Stomach smooth muscle (tissue), 2 donors: Measurements from ENCODE around the gene HDGFL2.
"Not testable (repeated sequence)": the region's sequence is repeated elsewhere in the genome, so short reads cannot be mapped to it uniquely, and the experiment has no call there.

ENCODE experiments used
- H3K27ac ChIP-seq: one replicate; pipeline ENCODE4 v1.7.0; 2013; ENCODE audit warnings: mild to moderate bottlenecking, low read length, inconsistent platforms
- H3K27me3 ChIP-seq, 2 donors: one replicate each; pipeline ENCODE4 v1.7.0; 2013; ENCODE audit warnings: low read length in 2 of 2; ENCODE audit not compliant: insufficient read depth in 2 of 2, control insufficient read depth in 1 of 2
- H3K36me3 ChIP-seq, 2 donors: one replicate each; pipeline ENCODE4 v1.7.0; 2013; ENCODE audit warnings: low read length in 2 of 2; ENCODE audit not compliant: control insufficient read depth in 2 of 2, insufficient read depth in 2 of 2
- H3K4me1 ChIP-seq: one replicate; pipeline ENCODE4 v1.7.0; 2013; ENCODE audit warnings: low read length; ENCODE audit not compliant: control insufficient read depth, insufficient read depth
- H3K4me3 ChIP-seq, 2 donors: one replicate each; pipeline ENCODE4 v1.7.0; 2013; ENCODE audit warnings: low read length in 2 of 2
- H3K9ac ChIP-seq, 2 donors: one replicate each; pipeline ENCODE4 v1.7.0; 2013; ENCODE audit warnings: low read length in 2 of 2, mild to moderate bottlenecking in 1 of 2
- H3K9me3 ChIP-seq, 2 donors: one replicate each; pipeline ENCODE4 v1.7.0; 2013; ENCODE audit warnings: low read length in 2 of 2; ENCODE audit not compliant: control insufficient read depth in 2 of 2
- donor health status: healthy.
- donor health status: Pancreatic carcinoma.

The HDGFL2 gene

DNA sequence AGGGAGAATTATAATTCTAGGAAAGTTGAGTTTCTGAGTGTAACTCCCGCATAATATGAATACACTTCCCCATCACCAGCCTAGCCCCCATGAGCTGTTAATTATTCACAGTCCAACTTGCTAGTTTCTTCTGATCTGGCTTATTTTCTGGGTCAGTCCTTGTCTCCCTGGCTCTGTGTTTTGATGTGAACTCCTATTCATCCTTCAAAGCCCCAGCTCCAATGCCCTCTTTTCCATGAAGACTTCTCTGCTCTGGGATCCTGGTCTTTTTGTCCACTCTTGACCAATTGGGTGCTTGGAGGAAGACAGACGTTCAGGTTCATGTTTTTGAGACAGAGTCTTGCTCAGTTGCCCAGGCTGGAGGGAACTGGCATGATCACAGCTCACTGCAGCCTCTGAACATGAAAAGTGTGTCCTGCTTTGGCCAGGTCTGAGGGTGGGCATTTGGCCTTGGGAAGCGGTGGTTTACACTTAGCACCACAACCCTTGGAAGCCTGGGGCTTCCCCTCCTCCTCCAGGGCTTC is 67.1 kb downstream of the HDGFL2 start:
- no peak overlapping the region for H3K9ac ChIP-seq

GRCh38 chr19:4539693-4540581 is 67.8 kb downstream of the HDGFL2 start, which contains the start of gene LRG1:
TSS of gene LRG1 (minus strand) at chr19:4540036. CDS start at chr19:4540013, 23 bp downstream.
- Histone ChIP-seq H3K27ac (no peak within 1 kb of the TSS), H3K4me3 (no peak within 1 kb of the TSS), H3K9ac (no peak within 1 kb of the TSS), H3K9me3 (peaks cover 0 to 2% of the 10 kb centered on the region in 2 donors), H3K36me3 (no peaks in the 10 kb centered on the region), H3K4me1 (peaks cover 4% of the 10 kb centered on the region), H3K27me3 (no peaks in the 10 kb centered on the region)

More for the DNA sequence above, 67.1 kb downstream of the HDGFL2 start:
- Histone ChIP-seq H3K27me3 (no peaks in the 10 kb centered on the region), H3K9me3 (peaks cover 0 to 2% of the 10 kb centered on the region in 2 donors), H3K4me3 (no peak overlapping the region), H3K36me3 (no peaks in the 10 kb centered on the region), H3K27ac (no peak overlapping the region), H3K4me1 (peaks cover 7% of the 10 kb centered on the region)

GRCh38 chr19:4541114-4541805 is 69.2 kb downstream of the HDGFL2 start:
- Histone ChIP-seq H3K9ac (no peak overlapping the region), H3K27ac (no peak overlapping the region), H3K9me3 (peaks cover 0 to 2% of the 10 kb centered on the region in 2 donors), H3K27me3 (no peaks in the 10 kb centered on the region), H3K4me3 (no peak overlapping the region), H3K36me3 (no peaks in the 10 kb centered on the region), H3K4me1 (no peaks in the 10 kb centered on the region)

GRCh38 chr19:4541806-4542145 is 69.7 kb downstream of the HDGFL2 start:
- not testable (repeated sequence) for H3K4me1 ChIP-seq, H3K9me3 ChIP-seq, H3K27me3 ChIP-seq, H3K4me3 ChIP-seq, H3K9ac ChIP-seq, H3K36me3 ChIP-seq, H3K27ac ChIP-seq

- no peaks in the 10 kb centered on the region for H3K4me1 ChIP-seq
- no peak overlapping the region for H3K9ac ChIP-seq
- H3K9me3 ChIP-seq: peaks cover 0 to 2% of the 10 kb centered on the region in 2 donors
- H3K36me3 ChIP-seq: no peaks in the 10 kb centered on the region
- H3K27me3 ChIP-seq: no peaks in the 10 kb centered on the region
- no peak overlapping the region for H3K27ac ChIP-seq
- H3K4me3 ChIP-seq: no peak overlapping the region
Observed at GRCh38 chr19:4542896-4543841, 71.1 kb downstream of the HDGFL2 start.

- no peaks in the 10 kb centered on the region for H3K27me3 ChIP-seq
Observed at GRCh38 chr19:4543842-4544647, 71.9 kb downstream of the HDGFL2 start.

GRCh38 chr19:4547303-4548237 is 75.5 kb downstream of the HDGFL2 start:
- H3K36me3 ChIP-seq: no peaks in the 10 kb centered on the region
- no peaks in the 10 kb centered on the region for H3K27me3 ChIP-seq
- no peaks in the 10 kb centered on the region for H3K9me3 ChIP-seq
- H3K4me3 ChIP-seq: no peak overlapping the region
- no peak overlapping the region for H3K9ac ChIP-seq
- H3K27ac ChIP-seq: no peak overlapping the region
- H3K4me1 ChIP-seq: no peaks in the 10 kb centered on the region

More at GRCh38 chr19:4543842-4544647, 71.9 kb downstream of the HDGFL2 start:
- peaks cover 0 to 2% of the 10 kb centered on the region in 2 donors for H3K9me3 ChIP-seq
- H3K9ac ChIP-seq: no peak overlapping the region
- no peak overlapping the region for H3K4me3 ChIP-seq
- no peaks in the 10 kb centered on the region for H3K36me3 ChIP-seq
- H3K4me1 ChIP-seq: no peaks in the 10 kb centered on the region
- no peak overlapping the region for H3K27ac ChIP-seq

- H3K4me3 ChIP-seq: no peak overlapping the region
- H3K36me3 ChIP-seq: peaks cover 0 to 2% of the 10 kb centered on the region in 2 donors
- H3K4me1 ChIP-seq: no peaks in the 10 kb centered on the region
- no peaks in the 10 kb centered on the region for H3K27me3 ChIP-seq
- no peak overlapping the region for H3K9ac ChIP-seq
- no peak overlapping the region for H3K27ac ChIP-seq
- H3K9me3 ChIP-seq: no peaks in the 10 kb centered on the region
Observed at GRCh38 chr19:4548238-4548584, 76.1 kb downstream of the HDGFL2 start.

- Histone ChIP-seq H3K9ac (no peak overlapping the region), H3K27me3 (no peaks in the 10 kb centered on the region), H3K9me3 (no peaks in the 10 kb centered on the region), H3K27ac (no peak overlapping the region), H3K36me3 (peaks cover 0 to 2% of the 10 kb centered on the region in 2 donors), H3K4me3 (no peak overlapping the region), H3K4me1 (no peaks in the 10 kb centered on the region)
Observed at GRCh38 chr19:4550018-4550417, 77.9 kb downstream of the HDGFL2 start.
